Activated CD8-positive, alpha-beta memory T cell treated with anti-CD3 and anti-CD28 coated beads for 24 hours (primary cell): Measurements from ENCODE around the gene HCRTR2.
"Not testable (repeated sequence)": the region's sequence is repeated elsewhere in the genome, so short reads cannot be mapped to it uniquely, and the experiment has no call there.

ENCODE experiments used
- DNase-seq: peaks from one replicate; pipeline ENCODE4 v3.0.0-alpha.2; 2020

The HCRTR2 gene

GRCh38 chr6:55220961-55221360 lies 46.6 kb downstream of the HCRTR2 start:
- no peak for DNase-seq

- no peak for DNase-seq
Measured at GRCh38 chr6:55227862-55228261, 53.5 kb downstream of the HCRTR2 start.

DNA sequence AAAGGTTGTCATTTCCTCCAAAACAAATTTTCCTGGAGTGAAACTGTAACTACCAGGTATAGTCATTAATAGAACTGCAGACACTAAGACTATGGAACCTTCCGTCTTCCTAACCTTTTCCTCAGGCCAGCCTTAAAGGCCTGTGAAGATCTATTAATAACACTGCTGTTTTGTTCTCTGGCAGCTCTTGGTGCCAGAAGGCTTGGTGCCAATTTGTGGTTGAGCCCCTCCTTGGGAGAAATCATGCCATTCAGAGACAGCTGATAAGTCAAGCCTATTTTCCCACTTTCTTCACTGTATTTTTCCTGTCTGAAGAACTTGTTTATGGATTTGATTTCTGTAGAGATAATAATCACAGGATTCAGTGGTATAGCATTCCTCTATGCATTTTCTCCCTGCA lies 64.8 kb downstream of the HCRTR2 start:
- no peak for DNase-seq

DNA sequence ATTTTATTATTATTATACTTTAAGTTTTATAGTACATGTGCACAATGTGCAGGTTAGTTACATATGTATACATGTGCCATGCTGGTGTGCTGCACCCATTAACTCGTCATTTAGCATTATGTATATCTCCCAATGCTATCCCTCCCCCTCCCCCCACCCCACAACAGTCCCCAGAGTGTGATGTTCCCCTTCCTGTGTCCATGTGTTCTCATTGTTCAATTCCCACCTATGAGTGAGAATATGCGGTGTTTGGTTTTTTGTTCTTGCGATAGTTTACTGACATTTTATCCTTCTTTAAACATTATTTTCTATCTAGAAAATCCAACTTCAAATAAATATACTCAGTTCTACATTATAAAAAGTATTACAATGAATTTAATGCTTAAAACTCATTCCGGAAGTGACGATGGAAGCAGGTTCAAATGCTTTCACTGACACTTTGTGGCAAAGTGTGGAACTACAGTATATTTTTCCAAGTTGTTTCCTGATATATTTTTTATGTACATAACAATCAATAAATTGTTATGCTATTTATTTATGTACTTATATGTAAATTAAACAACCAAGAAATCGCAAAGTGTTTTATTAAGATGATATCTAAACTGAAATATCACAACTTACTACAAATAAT lies 66.8 kb downstream of the HCRTR2 start:
- not testable (repeated sequence) for DNase-seq

GRCh38 chr6:55250400-55250799 lies 76.1 kb downstream of the HCRTR2 start:
- DNase-seq, result no peak

DNA sequence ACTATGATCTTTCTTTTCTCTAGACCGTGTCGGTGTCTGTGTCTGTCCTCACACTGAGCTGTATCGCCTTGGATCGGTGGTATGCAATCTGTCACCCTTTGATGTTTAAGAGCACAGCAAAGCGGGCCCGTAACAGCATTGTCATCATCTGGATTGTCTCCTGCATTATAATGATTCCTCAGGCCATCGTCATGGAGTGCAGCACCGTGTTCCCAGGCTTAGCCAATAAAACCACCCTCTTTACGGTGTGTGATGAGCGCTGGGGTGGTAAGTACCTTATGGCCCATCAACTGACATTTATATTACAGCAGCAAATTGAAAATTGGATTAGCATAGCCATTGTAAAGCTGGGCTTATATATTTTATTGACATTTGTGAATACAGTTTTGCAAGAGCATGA lies 80.8 kb downstream of the HCRTR2 start:
- no peak for DNase-seq

DNA sequence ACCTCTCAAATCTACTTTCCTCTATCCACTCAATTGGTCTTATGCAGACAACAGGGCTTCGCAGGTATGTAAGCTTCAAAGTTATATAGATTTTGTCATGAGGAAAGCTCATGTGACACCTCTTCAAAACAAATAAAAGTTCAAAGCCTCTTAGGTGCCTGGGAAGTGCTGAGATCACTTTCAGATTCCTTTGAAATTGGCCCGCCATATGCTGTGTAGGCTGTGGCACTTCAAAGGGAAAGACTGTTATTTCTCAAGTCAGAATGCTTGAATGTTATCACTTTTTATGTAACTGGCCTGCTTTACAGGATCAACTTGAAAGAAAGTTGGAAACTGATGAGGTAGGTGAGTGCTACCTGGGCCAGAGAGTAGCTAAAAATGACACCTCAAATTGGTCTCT lies 85.9 kb downstream of the HCRTR2 start:
- DNase-seq, result no peak

- DNase-seq, result no peak
Measured at GRCh38 chr6:55265409-55266114, 91.2 kb downstream of the HCRTR2 start.

GRCh38 chr6:55266896-55267295 lies 92.6 kb downstream of the HCRTR2 start:
- no peak for DNase-seq

- no peak for DNase-seq
Measured at GRCh38 chr6:55276745-55277530, 102.6 kb downstream of the HCRTR2 start.

DNA sequence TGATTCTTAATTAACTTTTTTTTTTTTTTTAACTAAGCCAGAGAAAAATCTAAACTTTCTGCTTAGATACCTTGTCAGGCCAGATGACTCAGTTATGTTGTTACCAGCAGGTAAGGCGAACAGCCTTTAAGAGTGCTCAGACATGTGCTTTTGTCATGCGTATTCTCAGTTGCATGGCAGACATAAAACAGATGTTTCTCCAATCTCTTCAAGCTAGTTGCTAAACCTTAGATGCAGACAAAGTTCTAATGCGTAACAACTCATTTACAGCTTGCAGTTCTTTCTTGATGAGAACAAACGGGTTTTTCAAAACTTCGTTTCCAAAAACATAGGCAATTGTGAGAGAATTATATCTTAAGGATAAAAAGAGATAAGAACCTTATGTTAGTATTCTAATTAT lies 103.3 kb downstream of the HCRTR2 start:
- no peak for DNase-seq

DNA sequence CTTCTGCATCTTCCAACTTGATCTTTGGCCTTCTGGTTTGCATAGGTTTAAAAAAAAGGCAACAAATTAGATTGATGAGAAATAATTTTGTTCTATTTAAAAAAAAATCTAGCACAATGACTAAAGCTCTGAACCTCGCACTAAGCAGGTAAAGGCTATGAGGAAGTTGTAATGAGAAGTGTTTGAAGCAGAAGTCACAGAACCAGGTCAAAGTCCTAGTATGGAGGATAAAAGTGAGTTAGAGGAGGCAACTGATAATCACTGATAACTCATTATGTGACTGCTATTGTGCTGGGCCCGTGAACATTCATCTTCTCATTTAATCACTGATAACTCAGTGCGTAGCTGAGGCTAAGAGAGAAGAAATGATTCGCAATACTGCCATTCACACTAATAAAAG lies 106.9 kb downstream of the HCRTR2 start:
- DNase-seq, result no peak

- DNase-seq, result no peak
Measured at GRCh38 chr6:55282115-55282514, 107.8 kb downstream of the HCRTR2 start.

- no peak for DNase-seq
Measured at GRCh38 chr6:55286824-55287223, 112.5 kb downstream of the HCRTR2 start.

GRCh38 chr6:55290736-55291135 lies 116.4 kb downstream of the HCRTR2 start:
- no peak for DNase-seq

DNA sequence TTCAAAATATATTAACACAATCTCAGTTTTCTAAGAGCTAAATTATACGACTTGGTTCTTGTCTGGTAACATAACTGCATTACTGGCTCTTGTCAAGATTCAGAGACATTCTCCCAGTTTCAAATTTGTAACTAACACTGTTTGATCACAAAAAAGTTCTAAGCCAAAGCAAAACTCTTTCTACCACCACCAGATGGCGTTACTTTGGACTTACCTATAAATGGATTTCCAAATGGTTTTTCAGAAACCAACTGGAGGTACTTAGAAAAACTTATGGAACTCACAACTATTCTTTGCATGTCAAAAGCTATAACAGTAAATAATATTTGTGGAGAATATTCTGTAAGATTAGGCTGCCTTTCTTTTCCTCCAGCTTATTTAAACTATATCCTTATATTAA lies 118.8 kb downstream of the HCRTR2 start:
- DNase-seq, result no peak

DNA sequence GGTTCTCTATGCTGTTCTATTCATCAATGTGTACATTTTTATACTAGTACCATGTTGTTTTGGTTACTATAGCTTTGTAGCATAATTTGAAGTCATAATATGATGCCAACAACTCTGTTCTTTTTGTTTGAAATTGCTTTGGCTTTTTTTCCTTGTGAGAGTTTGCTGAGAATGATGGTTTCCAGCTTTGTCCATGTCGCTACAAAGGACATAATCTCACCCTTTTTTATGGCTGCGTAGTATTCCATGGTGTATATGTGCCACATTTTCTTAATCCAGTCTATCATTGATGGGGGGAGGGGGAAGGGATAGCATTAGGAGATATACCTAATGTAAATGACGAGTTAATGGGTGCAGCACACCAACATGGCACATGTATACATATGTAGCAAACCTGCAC lies 122.9 kb downstream of the HCRTR2 start:
- DNase-seq, result not testable (repeated sequence)

DNA sequence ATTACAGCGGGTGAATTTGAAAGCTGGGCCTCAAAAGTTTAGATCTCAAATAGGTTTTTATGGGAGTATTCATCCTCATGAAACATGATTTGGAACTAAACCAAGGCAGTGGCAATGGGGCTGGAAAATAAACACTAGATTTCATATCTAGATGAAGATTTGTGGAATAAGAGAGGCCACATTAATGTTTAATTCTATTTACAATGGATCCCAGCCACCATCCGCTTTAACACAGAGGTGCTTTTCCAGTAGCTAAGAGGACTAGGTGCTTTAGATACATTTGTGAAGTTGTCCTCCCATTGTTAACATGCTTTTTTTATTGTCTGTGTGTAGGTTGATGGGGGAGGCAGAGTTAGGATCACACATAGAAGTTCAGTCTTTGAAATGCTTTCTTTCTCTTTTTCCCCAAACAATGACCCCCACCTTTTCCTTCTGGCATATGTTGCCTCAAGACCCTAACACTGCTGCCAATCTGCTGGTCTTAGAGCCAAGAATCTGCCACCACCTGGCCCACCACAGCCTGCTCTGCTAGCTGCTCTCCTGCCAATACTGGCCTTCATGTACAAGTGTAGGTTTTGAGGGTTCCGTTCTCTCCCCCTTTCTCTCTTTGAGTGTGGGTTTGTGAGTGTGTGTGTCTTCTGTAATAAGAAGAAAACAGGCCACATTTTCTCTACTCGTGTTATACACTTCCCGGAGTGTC lies 125.1 kb downstream of the HCRTR2 start:
- DNase-seq, result no peak

DNA sequence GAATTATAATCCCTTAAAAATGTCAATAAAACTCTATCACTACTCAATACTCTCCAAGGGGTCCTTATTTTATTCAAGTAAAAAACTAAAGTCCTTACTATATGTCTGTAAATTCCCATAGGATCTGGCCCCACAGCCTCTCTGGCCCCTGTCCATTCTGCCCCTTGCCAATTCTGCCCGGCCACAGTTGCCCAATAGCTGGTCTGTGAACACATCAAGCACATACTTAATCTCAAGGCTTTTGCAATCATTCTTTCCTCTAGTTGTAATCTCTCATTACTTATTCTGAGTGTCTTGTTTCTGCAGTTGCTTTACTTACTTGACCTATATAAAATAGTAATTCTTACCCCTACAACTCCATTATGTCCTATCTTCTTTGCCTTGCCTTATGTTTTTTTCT lies 130.4 kb downstream of the HCRTR2 start:
- DNase-seq, result no peak

DNA sequence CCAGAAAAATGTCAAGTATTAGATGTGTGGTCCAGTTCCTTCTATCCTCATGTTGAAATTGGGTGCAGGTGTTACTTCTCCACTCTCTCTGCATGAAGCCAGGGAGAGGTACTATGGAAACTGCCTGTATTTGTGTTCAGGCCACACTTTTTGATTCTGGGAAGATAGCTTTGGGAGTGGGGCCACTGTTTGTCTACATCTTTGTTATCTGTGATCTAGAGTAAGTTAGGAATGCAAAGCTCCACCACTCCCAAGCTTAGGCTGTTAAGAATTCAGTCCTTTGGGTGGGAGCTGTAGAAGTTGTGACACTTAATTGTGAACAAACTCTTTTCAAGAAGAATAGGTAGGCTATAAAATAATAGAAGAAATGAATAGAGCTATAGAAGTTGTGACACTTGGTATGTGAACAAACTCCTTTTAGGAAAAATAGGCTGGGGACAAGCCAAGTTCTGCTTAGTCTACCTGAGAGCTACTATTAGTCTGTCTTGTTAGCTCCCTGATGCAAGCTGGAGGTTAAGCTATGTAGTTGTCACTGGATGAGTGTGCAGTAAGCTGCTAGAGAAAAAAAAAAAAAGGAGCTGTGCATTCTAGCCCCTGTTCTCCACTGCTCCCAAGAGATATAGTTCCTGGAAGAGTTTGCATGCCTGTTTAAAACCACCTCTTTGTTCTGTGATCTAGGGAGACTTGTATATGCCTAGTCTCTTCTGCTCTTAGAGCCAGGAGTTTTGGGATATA lies 145.8 kb downstream of the HCRTR2 start:
- DNase-seq, result no peak

GRCh38 chr6:55320696-55321086 lies 146.4 kb downstream of the HCRTR2 start:
- no peak for DNase-seq

DNA sequence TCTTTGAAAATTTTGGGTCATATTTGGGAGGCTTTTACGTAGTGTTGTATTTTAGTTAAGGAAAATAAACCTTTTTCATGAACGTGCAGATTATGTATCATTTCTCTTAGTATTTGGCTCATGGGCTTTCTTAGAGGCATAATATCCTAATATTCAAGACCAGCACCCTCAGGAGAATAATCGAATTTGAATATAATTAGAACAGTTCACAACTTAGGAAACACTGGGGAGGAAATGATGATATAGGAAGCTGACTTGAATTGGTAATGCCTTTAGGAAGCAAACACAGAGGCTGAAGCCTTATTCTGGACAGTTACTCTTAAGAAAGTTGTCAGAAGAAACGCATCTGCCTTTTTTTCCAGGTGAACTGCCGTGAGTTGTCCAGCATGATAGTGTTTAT lies 152.9 kb downstream of the HCRTR2 start, which contains the start of gene GFRAL:
Gene GFRAL, plus strand, starts transcription at position 301 of the 400 bp plus-strand sequence. Its CDS starts 86 bp downstream, at position 387.
- no peak for DNase-seq
